AG10803 (cell line): ENCODE data around the gene ADO.
"Not testable (repeated sequence)": the region's sequence is repeated elsewhere in the genome, so short reads cannot be mapped to it uniquely, and the experiment has no call there.

ENCODE experiments used
- DNase-seq: peaks from one replicate; pipeline ENCODE4 v3.0.0; 2010; ENCODE audit warnings: low read depth
- H3K4me3 ChIP-seq: 2 replicates; pipeline ENCODE4 v1.5.1; 2011; ENCODE audit warnings: mild to moderate bottlenecking, low read length, control low read depth
- TF ChIP-seq, protein P1 (sequence below): conservative IDR thresholded peaks from 2 replicates; pipeline ENCODE4 v1.5.1; 2011; ENCODE audit warnings: mild to moderate bottlenecking, low read length, control low read depth, inconsistent platforms

Gene ADO

DNA sequence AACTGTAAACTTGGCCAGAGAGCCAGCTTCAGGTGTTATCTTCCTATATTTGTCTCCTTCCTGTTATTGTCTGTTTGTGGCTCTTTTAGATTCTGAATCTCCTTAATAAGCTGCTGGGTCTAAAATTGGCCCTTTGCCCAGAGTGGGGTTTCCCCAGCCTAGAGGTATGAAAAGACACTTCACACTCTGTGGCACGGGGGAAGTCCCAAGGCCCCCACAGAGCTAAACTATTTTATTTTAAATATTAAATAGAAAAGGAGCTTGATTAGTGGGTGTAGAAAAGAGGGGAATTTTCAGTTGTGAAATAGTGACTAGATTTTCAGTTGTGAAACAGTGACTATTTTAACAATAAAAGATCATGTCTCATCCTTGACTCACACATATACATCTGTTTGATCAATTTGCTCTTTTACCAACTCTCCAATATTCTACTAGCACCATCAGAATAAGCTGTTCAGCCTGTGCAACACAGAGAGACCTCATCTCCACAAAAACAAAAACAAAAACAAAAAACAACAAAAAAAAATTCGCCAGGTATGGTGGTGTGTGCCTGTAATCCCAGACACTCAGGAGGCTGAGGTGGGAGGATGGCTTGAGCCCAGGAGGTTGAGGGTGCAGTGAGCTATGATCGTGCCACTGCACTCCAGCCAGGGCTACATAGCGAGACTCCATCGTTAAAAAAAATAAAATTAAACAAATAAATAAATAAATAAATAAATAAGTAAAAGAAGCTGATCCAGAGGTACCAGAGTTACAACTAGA lies 24.9 kb upstream of the ADO start:
- DNase-seq, result peak; percentile 29
- TF ChIP-seq, protein P1, sequence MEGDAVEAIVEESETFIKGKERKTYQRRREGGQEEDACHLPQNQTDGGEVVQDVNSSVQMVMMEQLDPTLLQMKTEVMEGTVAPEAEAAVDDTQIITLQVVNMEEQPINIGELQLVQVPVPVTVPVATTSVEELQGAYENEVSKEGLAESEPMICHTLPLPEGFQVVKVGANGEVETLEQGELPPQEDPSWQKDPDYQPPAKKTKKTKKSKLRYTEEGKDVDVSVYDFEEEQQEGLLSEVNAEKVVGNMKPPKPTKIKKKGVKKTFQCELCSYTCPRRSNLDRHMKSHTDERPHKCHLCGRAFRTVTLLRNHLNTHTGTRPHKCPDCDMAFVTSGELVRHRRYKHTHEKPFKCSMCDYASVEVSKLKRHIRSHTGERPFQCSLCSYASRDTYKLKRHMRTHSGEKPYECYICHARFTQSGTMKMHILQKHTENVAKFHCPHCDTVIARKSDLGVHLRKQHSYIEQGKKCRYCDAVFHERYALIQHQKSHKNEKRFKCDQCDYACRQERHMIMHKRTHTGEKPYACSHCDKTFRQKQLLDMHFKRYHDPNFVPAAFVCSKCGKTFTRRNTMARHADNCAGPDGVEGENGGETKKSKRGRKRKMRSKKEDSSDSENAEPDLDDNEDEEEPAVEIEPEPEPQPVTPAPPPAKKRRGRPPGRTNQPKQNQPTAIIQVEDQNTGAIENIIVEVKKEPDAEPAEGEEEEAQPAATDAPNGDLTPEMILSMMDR, result no peak
- no peak overlapping the region for H3K4me3 ChIP-seq

DNA sequence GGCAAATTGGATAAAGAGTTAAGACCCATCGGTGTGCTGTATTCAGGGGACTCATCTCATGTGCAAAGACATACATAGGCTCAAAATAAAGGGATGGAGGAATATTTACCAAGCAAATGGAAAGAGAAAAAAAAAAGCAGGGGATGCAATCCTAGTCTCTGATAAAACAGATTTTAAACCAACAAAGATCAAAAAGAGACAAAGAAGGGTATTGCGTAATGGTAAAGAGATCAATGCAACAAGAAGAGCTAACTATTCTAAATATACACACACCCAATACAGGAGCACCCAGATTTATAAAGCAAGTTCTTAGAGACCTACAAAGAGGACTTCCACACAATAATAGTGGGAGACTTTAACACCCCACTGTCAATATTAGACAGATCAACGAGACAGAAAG lies 20.0 kb upstream of the ADO start:
- not testable (repeated sequence) for H3K4me3 ChIP-seq, DNase-seq

DNA sequence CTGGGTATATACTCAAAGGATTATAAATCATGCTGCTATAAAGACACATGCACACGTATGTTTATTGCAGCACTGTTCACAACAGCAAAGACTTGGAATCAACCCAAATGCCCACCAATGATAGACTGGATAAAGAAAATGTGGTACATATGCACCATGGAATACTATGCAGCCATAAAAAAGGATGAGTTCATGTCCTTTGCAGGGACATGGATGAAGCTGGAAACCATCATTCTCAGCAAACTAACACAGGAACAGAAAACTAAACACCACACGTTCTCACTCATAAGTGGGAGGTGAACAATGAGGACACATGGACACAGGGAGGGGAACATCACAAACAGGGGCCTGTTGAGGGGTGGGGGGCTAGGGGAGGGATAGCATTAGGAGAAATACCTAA lies 16.2 kb upstream of the ADO start:
- H3K4me3 ChIP-seq, DNase-seq: not testable (repeated sequence)

DNA sequence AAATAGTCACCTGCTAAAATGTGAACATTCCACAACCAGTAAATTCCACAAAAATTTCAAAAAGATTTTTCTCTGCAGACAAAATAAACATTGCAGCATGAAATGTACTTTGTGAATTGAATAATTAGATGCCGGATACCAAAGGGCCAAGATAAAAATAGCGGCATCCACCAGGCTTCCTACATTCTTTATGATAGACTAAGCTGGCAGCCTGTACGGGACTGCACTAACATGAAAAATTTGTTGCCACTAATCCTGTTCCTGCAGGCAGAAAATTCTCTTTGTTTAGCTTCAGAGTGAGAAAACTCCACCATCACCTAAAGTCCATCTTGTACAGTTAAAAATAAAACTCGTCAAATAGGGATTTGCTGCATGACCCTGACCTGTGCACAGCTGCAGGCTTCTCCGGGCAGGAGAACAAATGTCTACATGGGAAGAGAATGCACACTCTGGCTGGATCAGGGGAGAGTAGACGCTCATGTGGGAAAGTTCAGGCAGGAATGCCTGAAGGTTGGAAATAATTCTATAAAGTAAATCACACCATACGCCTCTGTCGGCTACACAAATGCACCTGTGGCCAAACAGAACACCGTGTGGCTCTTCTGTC lies 15.6 kb upstream of the ADO start:
- peak; percentile 46 for DNase-seq
- no peak overlapping the region for H3K4me3 ChIP-seq
- TF ChIP-seq, protein P1, result no peak

DNA sequence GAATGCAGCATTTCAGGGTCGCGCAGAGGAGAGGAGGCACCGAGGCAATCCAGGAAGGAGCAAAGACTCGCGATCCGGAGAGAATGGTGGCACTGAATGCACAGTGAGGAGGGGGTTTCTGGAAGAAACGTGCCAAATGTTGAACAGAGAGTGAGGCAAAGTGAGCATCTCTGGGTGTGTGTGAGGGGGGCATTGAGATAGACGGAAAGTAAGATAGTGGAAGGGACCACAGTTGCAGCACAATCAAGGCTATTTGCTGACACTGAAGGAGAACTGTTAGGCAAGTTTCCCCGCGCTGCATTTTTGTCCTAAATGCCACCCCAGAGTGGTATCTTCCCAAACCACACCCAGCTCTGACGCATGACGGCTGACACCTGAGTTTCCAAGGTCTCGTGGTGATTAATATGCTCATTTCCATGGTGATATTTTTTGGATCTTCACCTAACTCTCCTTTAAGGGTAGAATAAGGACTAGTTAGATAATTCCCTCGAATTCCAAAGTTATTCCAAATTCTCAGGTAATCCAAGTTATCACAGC lies 14.4 kb upstream of the ADO start:
- no peak for DNase-seq
- H3K4me3 ChIP-seq, result no peak overlapping the region
- TF ChIP-seq, protein P1, result no peak

DNA sequence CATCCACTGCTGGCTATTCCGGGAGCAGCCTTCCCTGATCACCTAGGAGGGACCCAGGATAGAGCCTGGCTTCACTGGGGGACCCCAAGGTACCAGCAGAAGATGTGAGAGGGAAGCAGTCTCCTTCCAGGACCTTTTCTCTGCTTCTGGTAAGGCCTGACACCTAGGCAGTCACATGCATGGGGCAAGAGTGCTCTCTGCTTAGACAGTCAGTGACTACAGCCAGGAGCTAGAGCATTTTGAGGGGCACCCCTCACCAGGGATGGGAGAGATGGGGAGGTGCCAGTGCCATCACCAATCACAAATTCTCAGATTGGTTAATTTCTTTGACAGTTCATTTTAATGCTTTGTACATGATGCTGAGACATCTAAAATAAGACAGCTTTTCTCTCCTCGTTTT lies 13.9 kb upstream of the ADO start:
- no peak for DNase-seq
- TF ChIP-seq, protein P1, result no peak
- H3K4me3 ChIP-seq, result no peak overlapping the region

DNA sequence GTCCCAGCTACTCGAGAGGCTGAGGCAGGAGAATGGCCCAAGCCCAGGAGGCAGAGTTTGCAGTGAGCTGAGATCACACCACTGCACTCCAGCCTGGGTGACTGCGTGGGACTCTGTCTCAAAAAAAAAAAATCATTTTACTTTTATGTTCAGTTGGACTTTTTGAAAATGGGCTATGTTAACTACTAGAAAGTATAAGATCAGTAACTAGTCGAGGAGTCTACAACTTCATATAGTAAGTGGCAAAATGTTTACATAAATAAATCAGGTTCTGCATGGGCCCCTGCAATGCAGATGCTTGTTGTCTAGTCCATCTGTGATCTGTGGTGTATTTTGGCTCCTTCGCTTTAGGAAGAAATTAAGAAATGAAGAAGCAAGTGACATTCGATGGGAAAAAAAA lies 12.3 kb upstream of the ADO start:
- DNase-seq, result no peak
- H3K4me3 ChIP-seq, result no peak overlapping the region
- TF ChIP-seq, protein P1, result no peak

DNA sequence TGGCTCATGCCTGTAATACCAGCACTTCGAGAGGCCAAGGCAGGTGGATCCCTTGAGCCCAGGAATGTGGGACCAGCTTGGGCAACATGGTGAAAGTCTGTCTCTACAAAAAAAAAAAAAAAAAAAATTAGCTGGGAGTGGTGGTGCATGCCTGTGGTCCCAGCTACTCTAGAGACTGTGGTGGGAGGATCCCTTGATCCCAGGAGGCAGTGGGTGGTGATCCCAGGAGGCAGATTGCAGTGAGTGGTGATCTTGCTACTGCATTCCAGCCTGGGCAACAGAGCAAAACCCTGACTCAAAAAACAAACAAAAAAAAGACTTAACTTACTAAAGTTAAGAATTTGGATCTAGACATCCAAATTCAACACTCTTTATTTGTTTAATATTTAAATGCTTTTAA lies 10.2 kb upstream of the ADO start:
- peak; percentile 78 for DNase-seq
- TF ChIP-seq, protein P1, result no peak
- no peak overlapping the region for H3K4me3 ChIP-seq
